Measurements from ENCODE around the gene PRPF6. TPM values are rescaled to one million over a fixed set of nuclear protein-coding genes. Genes with fewer than 3 reads are reported as not detected.

The PRPF6 gene
- total and polyA plus RNA-seq, 8 donors, result 27.2 to 49.2 (median 35.7) TPM

GRCh38 chr20:64072498-64073063, 91.6 kb downstream of the PRPF6 start:
- DNase-seq (no peak), ATAC-seq (no peak), FAIRE-seq (no peak)
- H3K9me3 ChIP-seq, result no peaks in the 10 kb centered on the region
- H3K4me3 ChIP-seq, result no peak overlapping the region
- WGBS, 2 donors, result 79 to 81% methylated on average over 14 of the region's 14 CpGs
- H3K27me3 ChIP-seq, result no peaks in the 10 kb centered on the region
- no peak overlapping the region for H3K27ac ChIP-seq
- no peaks in the 10 kb centered on the region for H3K36me3 ChIP-seq
- TF ChIP-seq CTCF (IDR thresholded peaks at IDR 0.05), result no peak
- no peaks in the 10 kb centered on the region for H3K4me1 ChIP-seq
- intact Hi-C loops (cut with DNase I), result no loop called here

- ATAC-seq, result no peak
- FAIRE-seq, result no peak
- TF ChIP-seq CTCF (IDR thresholded peaks at IDR 0.05), result no peak
- intact Hi-C loops (cut with DNase I), result no loop called here
- peaks cover 0 to 4% (median 0%) of the 10 kb centered on the region in 3 donors for H3K4me1 ChIP-seq
- H3K27me3 ChIP-seq, result no peaks in the 10 kb centered on the region
- no peaks in the 10 kb centered on the region for H3K9me3 ChIP-seq
- H3K36me3 ChIP-seq, result no peaks in the 10 kb centered on the region
- no peak overlapping the region for H3K4me3 ChIP-seq
- no peak for DNase-seq
- WGBS, 2 donors, result 91 to 95% methylated on average over 33 to 37 of the region's 37 CpGs
- no peak overlapping the region for H3K27ac ChIP-seq
Observed at GRCh38 chr20:64073476-64074183, 92.7 kb downstream of the PRPF6 start.

- Histone ChIP-seq H3K4me1 (peaks cover 0 to 10% (median 6%) of the 10 kb centered on the region in 3 donors), H3K27me3 (no peaks in the 10 kb centered on the region), H3K36me3 (no peaks in the 10 kb centered on the region), H3K4me3 (no peak overlapping the region), H3K27ac (no peak overlapping the region), H3K9me3 (no peaks in the 10 kb centered on the region)
- intact Hi-C loops (cut with DNase I), result no loop called here
- 91 to 93% methylated on average over 28 of the region's 28 CpGs for WGBS, 2 donors
- ATAC-seq (no peak), FAIRE-seq (no peak), DNase-seq (no peak)
- TF ChIP-seq CTCF (IDR thresholded peaks at IDR 0.05), result no peak
Observed at GRCh38 chr20:64074184-64074789, 93.4 kb downstream of the PRPF6 start.

- Histone ChIP-seq H3K4me3 (no peak overlapping the region), H3K4me1 (peaks cover 0 to 10% (median 6%) of the 10 kb centered on the region in 3 donors), H3K27me3 (no peaks in the 10 kb centered on the region), H3K9me3 (no peaks in the 10 kb centered on the region), H3K27ac (no peak overlapping the region), H3K36me3 (no peaks in the 10 kb centered on the region)
- no peak for TF ChIP-seq CTCF (IDR thresholded peaks at IDR 0.05)
- DNase-seq, result no peak
- intact Hi-C loops (cut with DNase I), result no loop called here
- no peak for ATAC-seq
- 89 to 96% methylated on average over 8 of the region's 8 CpGs for WGBS, 2 donors
- FAIRE-seq, result no peak
Observed at GRCh38 chr20:64074963-64075362, 94.0 kb downstream of the PRPF6 start.

GRCh38 chr20:64075556-64075955, 94.6 kb downstream of the PRPF6 start:
- no peak overlapping the region for H3K4me3 ChIP-seq
- no peak for TF ChIP-seq CTCF (IDR thresholded peaks at IDR 0.05)
- no peak overlapping the region for H3K27ac ChIP-seq
- 93% methylated on average over 12 of the region's 12 CpGs for WGBS, 2 donors
- peak in 1 of 6 donors; percentile 22 for DNase-seq
- no peaks in the 10 kb centered on the region for H3K27me3 ChIP-seq
- FAIRE-seq, result no peak
- intact Hi-C loops (cut with DNase I), result no loop called here
- no peak for ATAC-seq
- no peaks in the 10 kb centered on the region for H3K36me3 ChIP-seq
- H3K9me3 ChIP-seq, result no peaks in the 10 kb centered on the region
- peaks cover 0 to 10% (median 6%) of the 10 kb centered on the region in 3 donors for H3K4me1 ChIP-seq
